Suprapubic skin (tissue), 4 donors: ENCODE data around the gene DLGAP5. TPM values are rescaled to one million over a fixed set of nuclear protein-coding genes. Genes with fewer than 3 reads are reported as not detected.

ENCODE experiments used
- DNase-seq, 2 donors: peaks; one replicate each; pipeline ENCODE4 v3.0.0-alpha.2; 2019; ENCODE audit warnings: low spot score in 2 of 2
- H3K27ac ChIP-seq: fragments of 200-600 bp; sonication (generic); one replicate; pipeline ENCODE4 v1.5.1; 2019
- H3K27me3 ChIP-seq: fragments of 200-600 bp; sonication (generic); one replicate; pipeline ENCODE4 v1.5.1; 2019
- H3K36me3 ChIP-seq: fragments of 200-600 bp; sonication (generic); one replicate; pipeline ENCODE4 v1.5.1; 2019
- H3K4me1 ChIP-seq: fragments of 200-600 bp; sonication (generic); one replicate; pipeline ENCODE4 v1.5.1; 2019
- H3K4me3 ChIP-seq: fragments of 200-600 bp; sonication (generic); one replicate; pipeline ENCODE4 v1.5.1; 2019; ENCODE audit warnings: mild to moderate bottlenecking
- H3K9me3 ChIP-seq: fragments of 200-600 bp; sonication (generic); one replicate; pipeline ENCODE4 v1.5.1; 2019
- EP300 ChIP-seq: sonication (generic); formaldehyde crosslinking; IDR thresholded peaks from one replicate; pipeline ENCODE4 v1.6.1; 2017; ENCODE audit warnings: antibody characterized with exemption
- POLR2A ChIP-seq, 2 donors: fragments of 450-650 bp; IDR thresholded peaks; one replicate each; pipeline ENCODE4 v1.6.1; 2017; ENCODE audit warnings: antibody characterized with exemption in 2 of 2, mild to moderate bottlenecking in 2 of 2, moderate library complexity in 2 of 2
- POLR2AphosphoS5 ChIP-seq, 3 donors: sonication (generic); formaldehyde crosslinking; IDR thresholded peaks; one replicate each; pipeline ENCODE4 v1.6.1; 2017; ENCODE audit warnings: antibody characterized with exemption in 3 of 3
- WGBS: methylation state at CpG from one replicate; pipeline ENCODE4 v1.1.5; 2018; 5-methylcytosine and 5-hydroxymethylcytosine counted together
- total RNA-seq, 4 donors: library from RNA; depleted of rRNA; stranded (reverse); fragments of >200 nt; gene quantifications; one replicate each; pipeline ENCODE4 v1.1.0, GENCODE V29; 2016
- TF ChIP-seq, protein P1 (sequence below), 2 donors: fragments of 200-600 bp in 1 of 2; fragments of 450-650 bp in 1 of 2; sonication (generic) in 1 of 2; IDR thresholded peaks; one replicate each; pipeline ENCODE4 v1.5.1; 2016 to 2019; ENCODE audit warnings: antibody characterized with exemption in 2 of 2, mild to moderate bottlenecking in 1 of 2, moderate library complexity in 1 of 2

DLGAP5 gene
- total RNA-seq, 4 donors from 2014 or later = 0.72 to 2.6 (median 1.9) TPM

DNA sequence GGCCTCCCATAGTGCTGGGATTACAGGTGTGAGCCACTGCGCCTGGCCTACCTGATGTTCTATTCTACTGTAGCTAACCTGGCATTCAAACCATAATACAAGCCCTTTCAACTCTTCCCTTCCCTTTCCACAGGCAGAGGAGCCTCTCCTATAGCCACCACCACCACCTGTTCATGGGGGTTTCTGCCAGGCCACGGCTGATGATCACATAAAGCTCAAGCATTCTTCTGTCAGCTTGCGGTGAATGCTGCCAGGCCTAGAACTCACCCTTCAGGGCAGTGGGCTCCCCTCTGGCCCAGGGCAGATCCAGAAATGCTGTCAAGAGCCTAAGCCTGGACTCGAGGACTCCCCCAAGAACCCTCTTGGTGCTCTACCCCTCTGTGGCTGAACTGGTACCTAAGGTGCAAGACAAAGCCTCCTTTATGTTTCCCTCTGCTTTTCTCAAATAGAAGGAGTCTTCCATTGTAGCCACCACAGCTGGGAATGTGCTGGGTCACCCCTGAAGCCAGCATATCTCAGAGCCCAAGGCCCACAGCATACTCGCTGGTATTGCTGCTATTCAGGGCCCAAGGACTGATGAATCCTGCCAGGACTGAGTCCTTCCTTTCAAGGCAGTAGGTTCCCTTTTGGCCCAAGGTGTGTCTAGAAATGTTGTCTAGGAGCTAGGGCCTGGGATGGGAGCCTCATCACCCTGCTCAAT is 3.4 kb upstream of the DLGAP5 start:
- Histone ChIP-seq H3K36me3 (no peaks in the 10 kb centered on the region), H3K27ac (no peak overlapping the region), H3K27me3 (no peaks in the 10 kb centered on the region), H3K4me1 (peaks cover 9% of the 10 kb centered on the region), H3K9me3 (no peaks in the 10 kb centered on the region), H3K4me3 (no peak overlapping the region)
- WGBS = 96% methylated on average over 5 of the region's 5 CpGs
- TF ChIP-seq EP300 = no peak
- TF ChIP-seq, protein P1, sequence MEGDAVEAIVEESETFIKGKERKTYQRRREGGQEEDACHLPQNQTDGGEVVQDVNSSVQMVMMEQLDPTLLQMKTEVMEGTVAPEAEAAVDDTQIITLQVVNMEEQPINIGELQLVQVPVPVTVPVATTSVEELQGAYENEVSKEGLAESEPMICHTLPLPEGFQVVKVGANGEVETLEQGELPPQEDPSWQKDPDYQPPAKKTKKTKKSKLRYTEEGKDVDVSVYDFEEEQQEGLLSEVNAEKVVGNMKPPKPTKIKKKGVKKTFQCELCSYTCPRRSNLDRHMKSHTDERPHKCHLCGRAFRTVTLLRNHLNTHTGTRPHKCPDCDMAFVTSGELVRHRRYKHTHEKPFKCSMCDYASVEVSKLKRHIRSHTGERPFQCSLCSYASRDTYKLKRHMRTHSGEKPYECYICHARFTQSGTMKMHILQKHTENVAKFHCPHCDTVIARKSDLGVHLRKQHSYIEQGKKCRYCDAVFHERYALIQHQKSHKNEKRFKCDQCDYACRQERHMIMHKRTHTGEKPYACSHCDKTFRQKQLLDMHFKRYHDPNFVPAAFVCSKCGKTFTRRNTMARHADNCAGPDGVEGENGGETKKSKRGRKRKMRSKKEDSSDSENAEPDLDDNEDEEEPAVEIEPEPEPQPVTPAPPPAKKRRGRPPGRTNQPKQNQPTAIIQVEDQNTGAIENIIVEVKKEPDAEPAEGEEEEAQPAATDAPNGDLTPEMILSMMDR (IDR thresholded peaks at IDR 0.05) = no peak
- TF ChIP-seq POLR2A (IDR thresholded peaks at IDR 0.05) = no peak
- no peak for TF ChIP-seq POLR2AphosphoS5 (IDR thresholded peaks at IDR 0.05)
- DNase-seq = no peak

DNA sequence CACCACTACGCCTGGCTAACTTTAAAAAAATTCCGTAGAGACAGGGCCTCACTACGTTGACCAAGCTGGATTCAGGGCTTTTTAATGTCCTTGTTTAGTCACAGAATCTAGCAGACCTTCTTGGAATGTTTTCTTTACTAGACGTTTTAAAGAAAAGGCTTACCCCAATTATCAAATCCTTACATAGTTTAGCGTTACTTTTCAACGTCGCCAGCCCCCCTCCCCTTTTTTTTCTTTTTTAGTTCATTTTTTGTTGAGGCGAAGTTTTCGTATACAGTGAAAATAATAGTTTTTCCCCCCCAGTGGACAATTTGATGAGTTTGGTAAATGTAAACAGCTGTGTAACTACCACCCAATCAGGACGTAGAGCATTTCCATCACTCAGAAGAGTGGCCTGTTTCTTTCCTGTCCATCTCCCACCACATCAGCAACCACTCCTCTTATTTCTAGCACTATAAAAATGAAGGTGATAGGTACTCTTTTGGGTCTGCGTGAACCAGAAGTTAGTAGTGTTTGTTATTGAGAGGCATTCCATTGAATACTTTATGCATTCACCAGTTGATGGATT is 753 bp upstream of the DLGAP5 start:
- no peak for DNase-seq
- Histone ChIP-seq H3K4me1 (peaks cover 9% of the 10 kb centered on the region), H3K27ac (peak overlapping the region; percentile 4), H3K4me3 (peak overlapping the region; percentile 56), H3K36me3 (no peaks in the 10 kb centered on the region), H3K27me3 (no peaks in the 10 kb centered on the region), H3K9me3 (no peaks in the 10 kb centered on the region)
- TF ChIP-seq POLR2A (IDR thresholded peaks at IDR 0.05) (no peak), EP300 (no peak), POLR2AphosphoS5 (IDR thresholded peaks at IDR 0.05) (no peak)
- TF ChIP-seq, protein P1 (IDR thresholded peaks at IDR 0.05) = no peak
- 57% methylated on average over 11 of the region's 11 CpGs for WGBS

DNA sequence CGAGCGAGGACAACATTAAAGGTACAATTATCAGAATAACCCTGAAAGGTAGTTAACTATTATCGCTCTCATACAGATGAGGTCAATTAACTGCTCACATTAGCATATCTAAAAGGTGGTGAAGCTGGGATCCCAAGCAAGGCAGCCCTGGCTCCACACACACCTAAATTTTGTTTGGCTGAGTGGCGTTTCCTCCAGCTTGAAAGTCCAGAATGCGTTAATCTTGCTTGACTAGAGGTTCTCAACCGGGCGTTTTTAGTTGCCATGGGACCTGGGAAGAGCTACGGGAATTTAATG is 531 bp downstream of the DLGAP5 start:
- TF ChIP-seq, protein P1 (IDR thresholded peaks at IDR 0.05) = no peak
- TF ChIP-seq EP300 (no peak), POLR2AphosphoS5 (IDR thresholded peaks at IDR 0.05) (no peak), POLR2A (IDR thresholded peaks at IDR 0.05) (no peak)
- no peak overlapping the region for H3K27ac ChIP-seq
- WGBS = 9% methylated on average over 8 of the region's 8 CpGs
- H3K4me1 ChIP-seq = peaks cover 9% of the 10 kb centered on the region
- no peaks in the 10 kb centered on the region for H3K9me3 ChIP-seq
- H3K27me3 ChIP-seq = no peaks in the 10 kb centered on the region
- DNase-seq = no peak
- peak overlapping the region; percentile 56 for H3K4me3 ChIP-seq
- no peaks in the 10 kb centered on the region for H3K36me3 ChIP-seq

DNA sequence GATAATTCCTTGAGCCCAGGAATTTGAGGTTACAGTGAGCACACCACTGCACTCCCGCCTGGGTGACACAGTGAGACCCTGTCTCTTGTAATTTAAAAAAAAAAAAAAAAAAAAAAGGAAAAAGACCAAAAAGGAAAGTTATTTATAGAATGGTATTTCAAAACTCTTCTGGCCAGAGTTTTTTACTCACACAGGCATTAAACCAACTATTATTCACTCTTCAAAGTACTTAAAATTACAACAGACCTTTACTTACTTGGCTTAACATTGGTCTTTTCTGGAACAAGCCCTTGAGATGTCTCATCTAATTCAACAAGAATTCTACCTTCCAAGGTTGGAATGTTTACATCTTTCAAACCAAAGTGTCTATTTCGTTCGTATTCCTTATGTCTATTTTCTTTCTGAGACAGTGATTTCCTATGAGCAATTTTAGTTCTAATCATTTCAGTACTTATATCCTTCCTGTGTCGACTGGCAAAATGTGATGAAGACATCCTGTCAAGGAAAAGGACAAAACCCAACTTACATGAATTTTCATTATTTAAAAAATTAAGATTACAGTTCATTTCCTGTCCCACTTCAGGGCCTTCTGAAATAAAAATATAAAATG is 2.6 kb downstream of the DLGAP5 start:
- Histone ChIP-seq H3K27me3 (no peaks in the 10 kb centered on the region), H3K36me3 (no peaks in the 10 kb centered on the region), H3K4me3 (no peak overlapping the region), H3K4me1 (peaks cover 9% of the 10 kb centered on the region), H3K27ac (no peak overlapping the region), H3K9me3 (no peaks in the 10 kb centered on the region)
- 85% methylated on average over 4 of the region's 4 CpGs for WGBS
- DNase-seq = no peak
- TF ChIP-seq, protein P1 (IDR thresholded peaks at IDR 0.05) = no peak
- TF ChIP-seq POLR2AphosphoS5 (IDR thresholded peaks at IDR 0.05) (no peak), EP300 (no peak), POLR2A (IDR thresholded peaks at IDR 0.05) (no peak)

DNA sequence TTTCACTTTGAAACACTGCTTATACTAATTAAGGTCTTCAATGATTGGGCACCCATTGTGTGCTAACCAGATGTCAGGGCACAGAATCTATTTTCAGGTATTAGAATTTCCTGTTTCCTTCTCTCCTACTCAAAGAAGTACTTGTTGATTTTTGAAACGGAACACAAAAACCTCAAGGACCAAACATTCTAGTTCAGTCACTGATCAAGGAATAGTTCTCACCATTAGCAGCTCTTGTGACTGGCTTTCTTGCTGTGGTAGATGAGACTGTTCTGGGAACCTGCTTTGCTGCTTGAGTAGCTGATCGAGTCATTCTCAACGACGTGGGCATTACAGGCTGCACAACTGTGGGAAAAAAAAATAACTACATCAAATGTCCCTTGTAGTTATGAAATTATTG is 11.0 kb downstream of the DLGAP5 start:
- TF ChIP-seq POLR2A (IDR thresholded peaks at IDR 0.05) (no peak), EP300 (no peak), POLR2AphosphoS5 (IDR thresholded peaks at IDR 0.05) (no peak)
- TF ChIP-seq, protein P1 (IDR thresholded peaks at IDR 0.05) = no peak
- H3K9me3 ChIP-seq = no peaks in the 10 kb centered on the region
- H3K27ac ChIP-seq = no peak overlapping the region
- H3K36me3 ChIP-seq = no peaks in the 10 kb centered on the region
- no peaks in the 10 kb centered on the region for H3K27me3 ChIP-seq
- no peak overlapping the region for H3K4me3 ChIP-seq
- no peaks in the 10 kb centered on the region for H3K4me1 ChIP-seq
- 71% methylated on average over 4 of the region's 4 CpGs for WGBS
- no peak for DNase-seq
